ENCODE measurements around the gene SNX10.

DNA sequence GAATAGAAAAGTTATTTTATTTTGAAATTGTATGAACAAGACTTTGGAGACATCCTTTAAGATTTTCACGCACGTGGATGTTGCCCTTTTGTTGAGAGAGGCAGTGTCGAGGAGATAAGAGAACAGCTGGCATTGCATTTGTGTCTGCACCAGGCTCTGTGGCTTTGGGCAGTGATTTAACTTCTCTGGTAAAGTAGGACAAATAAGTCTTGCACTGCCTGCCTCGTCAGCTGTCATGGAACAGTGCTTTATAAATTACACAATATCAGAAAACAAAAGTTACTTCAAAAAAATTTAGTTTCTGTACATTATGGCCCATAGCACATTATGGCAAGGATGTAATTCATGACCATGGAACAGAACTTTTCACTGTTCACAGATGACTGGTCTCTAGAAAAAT is 20.1 kb downstream of the SNX10 start:
- TF ChIP-seq POLR2A (IDR thresholded peaks at IDR 0.05; ENCODE audit: low read depth, low read length) (no peak), MAFK (IDR thresholded peaks at IDR 0.05; ENCODE audit: low read depth, low read length) (no peak), CEBPB (IDR thresholded peaks at IDR 0.05; ENCODE audit: low read depth, low read length) (no peak), NFE2L2 (IDR thresholded peaks at IDR 0.05; ENCODE audit: low read depth, low read length) (no peak), RCOR1 (IDR thresholded peaks at IDR 0.05; ENCODE audit: insufficient replicate concordance, low read length) (no peak), RAD21 (IDR thresholded peaks at IDR 0.05; ENCODE audit: low read length) (no peak)
- TF ChIP-seq, protein P1, sequence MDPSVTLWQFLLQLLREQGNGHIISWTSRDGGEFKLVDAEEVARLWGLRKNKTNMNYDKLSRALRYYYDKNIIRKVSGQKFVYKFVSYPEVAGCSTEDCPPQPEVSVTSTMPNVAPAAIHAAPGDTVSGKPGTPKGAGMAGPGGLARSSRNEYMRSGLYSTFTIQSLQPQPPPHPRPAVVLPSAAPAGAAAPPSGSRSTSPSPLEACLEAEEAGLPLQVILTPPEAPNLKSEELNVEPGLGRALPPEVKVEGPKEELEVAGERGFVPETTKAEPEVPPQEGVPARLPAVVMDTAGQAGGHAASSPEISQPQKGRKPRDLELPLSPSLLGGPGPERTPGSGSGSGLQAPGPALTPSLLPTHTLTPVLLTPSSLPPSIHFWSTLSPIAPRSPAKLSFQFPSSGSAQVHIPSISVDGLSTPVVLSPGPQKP (IDR thresholded peaks at IDR 0.05; ENCODE audit: borderline replicate concordance, low read depth, low read length) = no peak
- TF ChIP-seq, protein P2, sequence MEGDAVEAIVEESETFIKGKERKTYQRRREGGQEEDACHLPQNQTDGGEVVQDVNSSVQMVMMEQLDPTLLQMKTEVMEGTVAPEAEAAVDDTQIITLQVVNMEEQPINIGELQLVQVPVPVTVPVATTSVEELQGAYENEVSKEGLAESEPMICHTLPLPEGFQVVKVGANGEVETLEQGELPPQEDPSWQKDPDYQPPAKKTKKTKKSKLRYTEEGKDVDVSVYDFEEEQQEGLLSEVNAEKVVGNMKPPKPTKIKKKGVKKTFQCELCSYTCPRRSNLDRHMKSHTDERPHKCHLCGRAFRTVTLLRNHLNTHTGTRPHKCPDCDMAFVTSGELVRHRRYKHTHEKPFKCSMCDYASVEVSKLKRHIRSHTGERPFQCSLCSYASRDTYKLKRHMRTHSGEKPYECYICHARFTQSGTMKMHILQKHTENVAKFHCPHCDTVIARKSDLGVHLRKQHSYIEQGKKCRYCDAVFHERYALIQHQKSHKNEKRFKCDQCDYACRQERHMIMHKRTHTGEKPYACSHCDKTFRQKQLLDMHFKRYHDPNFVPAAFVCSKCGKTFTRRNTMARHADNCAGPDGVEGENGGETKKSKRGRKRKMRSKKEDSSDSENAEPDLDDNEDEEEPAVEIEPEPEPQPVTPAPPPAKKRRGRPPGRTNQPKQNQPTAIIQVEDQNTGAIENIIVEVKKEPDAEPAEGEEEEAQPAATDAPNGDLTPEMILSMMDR (conservative IDR thresholded peaks at IDR 0.05; ENCODE audit: low read depth, low read length) = no peak

All from IMR-90 (cell line).